ENCODE results near the gene FBXO42.

Gene FBXO42

GRCh38 chr1:16204634-16205333 lies 147.5 kb downstream of the FBXO42 start:
- Histone ChIP-seq H3K36me3 (ENCODE audit: control insufficient read depth, insufficient read depth, low read length) (no peaks in the 10 kb centered on the region), H3K4me3 (ENCODE audit: low read length) (no peak overlapping the region), H3K4me1 (ENCODE audit: control insufficient read depth, insufficient read depth, low read length) (peaks cover 4% of the 10 kb centered on the region), H3K27ac (ENCODE audit: low read depth, low read length) (no peak overlapping the region), H3K9ac (ENCODE audit: low read length) (no peak overlapping the region), H3K27me3 (ENCODE audit: control insufficient read depth, insufficient read depth, low read length) (no peaks in the 10 kb centered on the region)

DNA sequence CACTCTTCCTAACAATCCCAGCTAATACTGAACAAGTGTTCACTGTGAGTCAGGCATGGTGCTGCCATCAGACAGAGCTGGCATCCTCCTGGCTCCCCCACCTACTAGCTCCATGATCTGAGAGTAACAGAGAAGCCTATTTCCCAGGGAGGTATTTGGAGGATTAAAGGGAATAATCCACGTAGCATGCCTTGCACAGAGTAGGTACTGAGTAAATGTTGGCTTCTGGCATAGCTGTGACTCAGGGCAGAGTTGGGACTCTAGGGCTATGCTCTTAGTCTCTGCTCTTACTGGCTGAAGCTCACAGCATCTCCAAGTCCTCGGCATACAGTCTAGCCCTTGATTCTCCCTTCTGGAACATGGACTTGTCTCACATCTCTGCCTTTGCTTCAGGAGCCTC lies 148.1 kb downstream of the FBXO42 start:
- Histone ChIP-seq H3K36me3 (ENCODE audit: control insufficient read depth, insufficient read depth, low read length) (no peaks in the 10 kb centered on the region), H3K9ac (ENCODE audit: low read length) (no peak overlapping the region), H3K4me1 (ENCODE audit: control insufficient read depth, insufficient read depth, low read length) (peaks cover 4% of the 10 kb centered on the region), H3K27ac (ENCODE audit: low read depth, low read length) (no peak overlapping the region), H3K4me3 (ENCODE audit: low read length) (no peak overlapping the region), H3K27me3 (ENCODE audit: control insufficient read depth, insufficient read depth, low read length) (no peaks in the 10 kb centered on the region)

- Histone ChIP-seq H3K27ac (ENCODE audit: low read depth, low read length) (no peak overlapping the region), H3K27me3 (ENCODE audit: control insufficient read depth, insufficient read depth, low read length) (no peaks in the 10 kb centered on the region), H3K4me1 (ENCODE audit: control insufficient read depth, insufficient read depth, low read length) (peaks cover 4% of the 10 kb centered on the region), H3K36me3 (ENCODE audit: control insufficient read depth, insufficient read depth, low read length) (no peaks in the 10 kb centered on the region), H3K9ac (ENCODE audit: low read length) (no peak overlapping the region), H3K4me3 (ENCODE audit: low read length) (no peak overlapping the region)
Measured at GRCh38 chr1:16203550-16203949, 148.7 kb downstream of the FBXO42 start.

DNA sequence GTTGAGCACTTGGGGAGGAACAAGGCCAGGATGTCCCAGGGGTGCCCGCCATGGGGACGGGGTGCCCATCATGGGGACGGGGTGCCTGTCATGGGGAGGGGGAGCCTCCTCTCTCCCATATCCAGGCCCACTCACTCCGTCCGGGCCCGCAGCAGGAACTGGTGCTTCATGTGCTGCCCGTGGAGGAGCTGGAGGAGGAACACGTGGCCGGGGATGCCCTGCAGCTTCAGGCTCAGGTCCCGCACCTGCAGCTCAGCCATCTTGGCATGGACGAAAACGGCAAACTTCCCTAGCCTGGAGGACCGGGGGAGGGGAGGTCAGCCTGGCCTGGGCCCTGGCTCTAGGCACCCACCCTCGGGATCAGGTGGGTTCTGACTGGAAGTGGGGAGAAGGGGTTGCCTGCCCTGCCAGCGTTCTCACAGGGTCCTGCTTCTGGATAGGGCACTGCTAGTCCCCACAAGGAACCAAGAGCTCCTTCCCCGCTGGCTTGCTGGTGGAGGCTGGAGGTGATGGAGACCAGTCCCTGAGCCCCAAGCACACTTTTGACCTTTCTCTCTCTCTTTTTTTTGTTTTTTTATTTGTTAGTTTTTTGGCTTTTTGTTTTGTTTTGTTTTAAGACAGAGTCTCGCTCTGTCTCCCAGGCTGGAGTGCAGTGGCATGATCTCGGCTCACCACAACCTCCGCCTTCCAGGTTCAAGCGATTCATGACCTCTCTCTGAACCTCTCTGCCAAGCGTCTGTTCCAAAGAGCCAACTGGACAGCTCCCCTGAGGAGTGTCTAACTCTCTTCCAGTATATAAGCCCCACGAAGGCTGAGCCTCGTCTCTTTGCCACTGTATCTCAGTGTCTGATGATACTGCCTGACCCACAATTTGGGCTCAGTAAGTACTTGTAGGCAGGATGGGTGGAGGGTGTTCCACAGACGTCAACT lies 149.7 kb downstream of the FBXO42 start:
- Histone ChIP-seq H3K27me3 (ENCODE audit: control insufficient read depth, insufficient read depth, low read length) (no peaks in the 10 kb centered on the region), H3K9ac (ENCODE audit: low read length) (no peak overlapping the region), H3K4me1 (ENCODE audit: control insufficient read depth, insufficient read depth, low read length) (peaks cover 4% of the 10 kb centered on the region), H3K36me3 (ENCODE audit: control insufficient read depth, insufficient read depth, low read length) (no peaks in the 10 kb centered on the region), H3K27ac (ENCODE audit: low read depth, low read length) (no peak overlapping the region), H3K4me3 (ENCODE audit: low read length) (no peak overlapping the region)

- no peak overlapping the region for H3K9ac ChIP-seq (ENCODE audit: low read length)
- no peaks in the 10 kb centered on the region for H3K4me1 ChIP-seq (ENCODE audit: control insufficient read depth, insufficient read depth, low read length)
- H3K27me3 ChIP-seq (ENCODE audit: control insufficient read depth, insufficient read depth, low read length), result no peaks in the 10 kb centered on the region
- H3K27ac ChIP-seq (ENCODE audit: low read depth, low read length), result no peak overlapping the region
- H3K4me3 ChIP-seq (ENCODE audit: low read length), result no peak overlapping the region
- H3K36me3 ChIP-seq (ENCODE audit: control insufficient read depth, insufficient read depth, low read length), result no peaks in the 10 kb centered on the region
Measured at GRCh38 chr1:16199700-16200099, 152.6 kb downstream of the FBXO42 start.

- H3K9ac ChIP-seq (ENCODE audit: low read length), result no peak overlapping the region
- no peak overlapping the region for H3K27ac ChIP-seq (ENCODE audit: low read depth, low read length)
- H3K36me3 ChIP-seq (ENCODE audit: control insufficient read depth, insufficient read depth, low read length), result no peaks in the 10 kb centered on the region
Measured at GRCh38 chr1:16199157-16199501, 153.2 kb downstream of the FBXO42 start.

GRCh38 chr1:16198444-16199156 lies 153.7 kb downstream of the FBXO42 start:
- Histone ChIP-seq H3K36me3 (ENCODE audit: control insufficient read depth, insufficient read depth, low read length) (no peaks in the 10 kb centered on the region), H3K27ac (ENCODE audit: low read depth, low read length) (no peak overlapping the region), H3K9ac (ENCODE audit: low read length) (no peak overlapping the region), H3K4me3 (ENCODE audit: low read length) (no peak overlapping the region), H3K27me3 (ENCODE audit: control insufficient read depth, insufficient read depth, low read length) (no peaks in the 10 kb centered on the region), H3K4me1 (ENCODE audit: control insufficient read depth, insufficient read depth, low read length) (no peaks in the 10 kb centered on the region)

More at GRCh38 chr1:16199157-16199501, 153.2 kb downstream of the FBXO42 start:
- Histone ChIP-seq H3K27me3 (ENCODE audit: control insufficient read depth, insufficient read depth, low read length) (no peaks in the 10 kb centered on the region), H3K4me1 (ENCODE audit: control insufficient read depth, insufficient read depth, low read length) (no peaks in the 10 kb centered on the region), H3K4me3 (ENCODE audit: low read length) (no peak overlapping the region)

GRCh38 chr1:16196874-16197273 lies 155.4 kb downstream of the FBXO42 start:
- Histone ChIP-seq H3K9ac (ENCODE audit: low read length) (no peak overlapping the region), H3K27me3 (ENCODE audit: control insufficient read depth, insufficient read depth, low read length) (no peaks in the 10 kb centered on the region), H3K4me3 (ENCODE audit: low read length) (no peak overlapping the region), H3K27ac (ENCODE audit: low read depth, low read length) (no peak overlapping the region), H3K4me1 (ENCODE audit: control insufficient read depth, insufficient read depth, low read length) (no peaks in the 10 kb centered on the region), H3K36me3 (ENCODE audit: control insufficient read depth, insufficient read depth, low read length) (no peaks in the 10 kb centered on the region)

All from rectal smooth muscle tissue (tissue), 1 donor.